ENCODE measurements around the gene MAT2A. TPM values are rescaled to one million over a fixed set of nuclear protein-coding genes. Genes with fewer than 3 reads are reported as not detected.

Gene MAT2A
- total and polyA plus RNA-seq, 2 of the 8 experiments (the other 6 are each of a cell fraction or from before 2014, with no cell fraction given) = 255 to 307 TPM

DNA sequence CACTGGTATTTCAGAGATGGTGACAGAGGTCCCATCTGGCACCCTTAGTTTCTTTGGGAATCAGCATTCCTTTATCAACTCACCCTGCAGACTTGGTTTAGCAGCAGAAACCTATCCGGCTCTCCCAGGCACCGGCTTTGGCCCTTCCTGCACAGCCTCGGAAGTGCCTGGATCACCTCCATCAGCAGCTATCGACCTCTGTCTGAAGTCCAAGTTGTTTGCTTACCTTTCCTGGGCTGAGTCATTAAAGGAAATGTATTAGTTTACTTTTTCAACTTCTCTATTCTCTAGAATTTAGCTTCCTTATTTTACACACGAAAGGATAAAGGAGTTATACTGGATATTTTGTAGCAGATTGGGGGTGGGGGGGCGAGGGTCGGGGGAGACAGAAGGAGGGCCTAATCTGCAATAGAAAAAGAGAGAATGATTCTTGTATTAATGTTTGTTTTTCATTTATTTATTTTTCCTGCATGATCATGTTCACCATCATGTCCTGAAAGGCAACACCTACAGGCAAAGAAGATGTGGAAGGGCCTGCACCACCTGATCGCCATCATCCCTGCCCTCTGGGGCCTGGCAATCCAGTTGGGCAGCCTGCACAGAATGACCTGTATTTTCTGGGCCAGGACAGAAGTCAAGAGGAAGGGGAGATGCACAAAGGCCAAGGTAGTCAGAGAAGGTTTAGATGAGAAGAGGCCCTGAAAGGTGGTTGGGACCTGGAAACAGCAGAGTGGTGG is 22.1 kb upstream of the MAT2A start:
- Histone ChIP-seq H2AFZ (ENCODE audit: low read length) (no peak overlapping the region), H3K18ac (ENCODE audit: extremely low read depth, low read length) (no peak overlapping the region), H2BK20ac (ENCODE audit: low read length) (no peak overlapping the region), H3K9ac (replicated peaks in 1 of 4; ENCODE audit: extremely low read depth in 1 of 4, low read depth in 3 of 4, low read length in 3 of 4) (no peak overlapping the region), H2BK120ac (replicated peaks; ENCODE audit: low read depth, low read length) (no peak overlapping the region), H4K5ac (ENCODE audit: insufficient read length, low read depth, low read length) (no peak overlapping the region), H2BK5ac (ENCODE audit: low read depth, low read length) (no peak overlapping the region), H3K56ac (replicated peaks; ENCODE audit: insufficient read length, low read depth, low read length) (no peak overlapping the region), H3K79me1 (ENCODE audit: low read depth, low read length) (no peaks in the 10 kb centered on the region), H2AK5ac (ENCODE audit: low read depth, low read length) (no peak overlapping the region), H3K4me3 (ENCODE audit: extremely low read depth in 1 of 4, insufficient read depth in 2 of 4, low read depth in 3 of 4, low read length in 4 of 4) (no peak overlapping the region), H4K91ac (replicated peaks; ENCODE audit: insufficient read length, low read length) (no peak overlapping the region), H3K4me2 (ENCODE audit: insufficient read depth in 1 of 2, low read depth in 2 of 2, low read length in 2 of 2) (no peak overlapping the region), H3K23ac (ENCODE audit: insufficient read length) (no peak overlapping the region), H3K79me2 (ENCODE audit: control insufficient read depth in 1 of 2, insufficient read depth in 2 of 2, low read length in 2 of 2) (no peaks in the 10 kb centered on the region), H3K4me1 (replicated peaks in 1 of 4; ENCODE audit: control insufficient read depth in 3 of 4, insufficient read depth in 4 of 4, low read length in 3 of 4) (no peaks in the 10 kb centered on the region), H2BK12ac (ENCODE audit: low read depth, low read length) (no peak overlapping the region), H3K36me3 (ENCODE audit: control insufficient read depth in 2 of 4, insufficient read depth in 4 of 4, low read length in 3 of 4) (no peaks in the 10 kb centered on the region), H3K27ac (ENCODE audit: low read depth, low read length) (no peak overlapping the region), H3K9me3 (ENCODE audit: insufficient read depth in 2 of 2, low read depth in 1 of 2, low read length in 1 of 2) (no peaks in the 10 kb centered on the region), H4K20me1 (replicated peaks in 1 of 2; ENCODE audit: control insufficient read depth in 1 of 2, insufficient read depth in 2 of 2, low read length in 2 of 2) (no peaks in the 10 kb centered on the region), H3K27me3 (replicated peaks in 1 of 4; ENCODE audit: control insufficient read depth in 3 of 4, extremely low read depth in 1 of 4, insufficient read depth in 3 of 4, low read length in 3 of 4) (no peaks in the 10 kb centered on the region; a peak in 1 of 7 replicates), H3K14ac (ENCODE audit: insufficient read length) (no peak overlapping the region), H3K4ac (replicated peaks; ENCODE audit: insufficient read length, low read depth, low read length) (no peak overlapping the region), H3K23me2 (ENCODE audit: low read depth, low read length) (no peaks in the 10 kb centered on the region), H4K8ac (ENCODE audit: extremely low read depth, insufficient read depth, low read length) (no peak overlapping the region), H2BK15ac (ENCODE audit: low read length) (no peak overlapping the region)
- WGBS, 2 experiments (ENCODE audit: extremely low coverage in 1 of 2, insufficient coverage in 1 of 2, insufficient read length in 1 of 2, insufficient replicate concordance in 2 of 2, low coverage in 1 of 2, low lambda C conversion rate in 2 of 2, missing lambda C conversion rate in 1 of 2) = 80% methylated on average over 8 of the region's 8 CpGs; no CpG with 5 or more reads in 1 of the 2 experiments
- ChIA-PET POLR2A (ENCODE audit: partially characterized antibody) (interaction anchor here (1.0 to 19.1 kb wide), 3 partner anchors 12 to 44 kb away, joined by 3 to 347 read pairs (median 3); partner anchors contain the start of genes GGCX and MAT2A), CTCF (ENCODE audit: partially characterized antibody) (interaction anchor here (1.9 to 2.8 kb wide), 2 partner anchors 35 to 96 kb away, joined by 4 to 11 read pairs; no protein-coding TSS in a partner anchor)
- DNase-seq (ENCODE audit: low read depth in 1 of 2, low spot score in 2 of 2) = no peak
- no peak for FAIRE-seq
- TF ChIP-seq RFX5 (IDR thresholded peaks at IDR 0.05; ENCODE audit: borderline replicate concordance, low read depth, low read length) = no peak
- TF ChIP-seq TCF12 (IDR thresholded peaks at IDR 0.05; ENCODE audit: low read depth, low read length) = no peak
- no peak for TF ChIP-seq CREB1 (IDR thresholded peaks at IDR 0.05)
- no peak for TF ChIP-seq BACH1 (IDR thresholded peaks at IDR 0.05; ENCODE audit: low read length)
- TF ChIP-seq NANOG (IDR thresholded peaks at IDR 0.05; ENCODE audit: insufficient read depth, low read depth, low read length, poor library complexity, severe bottlenecking) = no peak
- TF ChIP-seq PHF8 (conservative IDR thresholded peaks at IDR 0.05; ENCODE audit: low read depth, low read length) = no peak
- no peak for TF ChIP-seq SIRT6 (IDR thresholded peaks at IDR 0.05; ENCODE audit: low read length)
- no peak for TF ChIP-seq SAP30 (IDR thresholded peaks at IDR 0.05; ENCODE audit: insufficient read depth, insufficient replicate concordance, low read length)
- TF ChIP-seq NRF1 (IDR thresholded peaks at IDR 0.05; ENCODE audit: low read depth, low read length) = no peak
- no peak for TF ChIP-seq KDM4A (IDR thresholded peaks at IDR 0.05; ENCODE audit: low read depth, low read length, severe bottlenecking)
- no peak for TF ChIP-seq POLR2AphosphoS5 (IDR thresholded peaks at IDR 0.05; ENCODE audit: low read depth, low read length)
- no peak for TF ChIP-seq CHD1 (IDR thresholded peaks at IDR 0.05; ENCODE audit: low read depth, low read length)
- TF ChIP-seq BCL11A (IDR thresholded peaks at IDR 0.05; ENCODE audit: low read depth in 2 of 2, low read length in 2 of 2) = no peak
- no peak for TF ChIP-seq TBP (IDR thresholded peaks at IDR 0.05; ENCODE audit: low read depth, low read length)

All from H1 (cell line).